ENCODE results near the gene NEDD4L. TPM values are rescaled to one million over a fixed set of nuclear protein-coding genes. Genes with fewer than 3 reads are reported as not detected.

The NEDD4L gene
- total and polyA plus RNA-seq, 10 of the 15 experiments (the other 5 are each of a cell fraction or from before 2014, with no cell fraction given): 7.4 to 24.0 (median 17.7) TPM

DNA sequence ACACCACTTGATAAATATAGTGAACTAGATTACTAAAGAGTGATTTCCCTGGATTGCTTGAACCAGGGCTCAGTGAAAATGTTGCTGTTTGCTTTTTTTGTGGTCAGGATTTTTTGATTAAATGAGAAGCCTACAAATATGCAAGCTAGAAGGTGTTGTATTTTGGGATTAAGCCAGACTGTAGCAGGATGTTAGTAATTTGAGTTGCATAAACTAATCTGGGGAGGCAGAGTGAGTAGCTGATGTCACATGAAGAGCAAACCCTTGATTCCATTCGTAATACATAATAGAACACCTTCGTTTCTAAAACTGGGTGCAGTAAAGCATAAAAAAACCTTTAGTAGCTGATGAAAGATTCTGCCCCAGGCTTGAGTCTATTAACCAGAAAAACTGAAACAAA, 32.0 kb downstream of the NEDD4L start (continued):
- no peak for TF ChIP-seq PKNOX1 (IDR thresholded peaks at IDR 0.05)

DNA sequence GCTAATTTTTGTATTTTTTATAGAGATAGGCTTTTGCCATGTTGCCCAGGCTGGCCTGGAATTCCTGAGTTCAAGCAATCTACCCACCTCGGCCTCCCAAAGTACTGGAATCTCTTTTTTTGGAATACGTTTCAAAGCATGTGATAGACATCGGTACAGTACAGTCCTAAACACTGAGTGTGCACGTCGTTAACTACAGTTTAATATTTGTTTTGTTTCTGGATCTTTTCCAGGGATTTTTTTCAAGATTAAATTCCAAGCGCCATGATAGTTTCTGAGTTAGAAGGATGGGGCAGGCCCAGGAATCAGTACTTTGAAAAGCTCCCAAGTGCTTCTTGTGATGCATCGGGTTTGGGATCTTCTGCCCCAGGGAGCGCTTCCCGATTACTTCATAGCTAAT, 33.3 kb downstream of the NEDD4L start:
- BruUV-seq (replicated peaks): no TSS peak
- POLR2A ChIA-PET: interaction anchor here (0.6 kb wide), 1 partner anchor 457 kb away, joined by 5 read pairs; no protein-coding TSS in a partner anchor
- Histone ChIP-seq H3K4me2 (ENCODE audit: control insufficient read depth, insufficient read depth) (no peak overlapping the region), H3K27ac (ENCODE audit: control insufficient read depth, insufficient read depth) (no peak overlapping the region), H4K20me1 (ENCODE audit: control insufficient read depth, insufficient read depth) (no peaks in the 10 kb centered on the region), H2AFZ (ENCODE audit: control insufficient read depth, low read depth, low read length) (no peak overlapping the region), H3K9me3 (replicated peaks; ENCODE audit: control insufficient read depth, insufficient read depth, low read length) (no peaks in the 10 kb centered on the region), H3K79me2 (ENCODE audit: control insufficient read depth, insufficient read depth, low read length) (no peaks in the 10 kb centered on the region), H3K27me3 (replicated peaks in 1 of 2; ENCODE audit: control insufficient read depth in 2 of 2, insufficient read depth in 2 of 2, low read length in 1 of 2) (no peaks in the 10 kb centered on the region), H3K36me3 (ENCODE audit: control insufficient read depth in 2 of 2, insufficient read depth in 2 of 2, low read length in 1 of 2) (no peaks in the 10 kb centered on the region), H3K4me3 (no peak overlapping the region), H3K9ac (ENCODE audit: control insufficient read depth, insufficient read depth, low read length) (no peak overlapping the region), H3K4me1 (ENCODE audit: control insufficient read depth, insufficient read depth, low read length) (no peaks in the 10 kb centered on the region)
- RAD21 ChIA-PET (ENCODE audit: unreplicated experiment): interaction anchor here (1.5 kb wide), 1 partner anchor 44 kb away, joined by 6 read pairs; no protein-coding TSS in a partner anchor
- DNase-seq (ENCODE audit: low read depth, low spot score): no peak
- no peak for FAIRE-seq
- CTCF ChIA-PET: interaction anchor here (0.6 to 1.4 kb wide), 3 partner anchors 12 to 497 kb away, joined by 3 to 4 read pairs (median 3); no protein-coding TSS in a partner anchor
- SMC1A ChIA-PET (ENCODE audit: uncharacterized antibody, unreplicated experiment): interaction anchor here (0.6 to 1.2 kb wide), 4 partner anchors 10 to 33 kb away, joined by 3 to 6 read pairs (median 3); no protein-coding TSS in a partner anchor
- in situ Hi-C loops (cut with MboI) (no loop called here), intact Hi-C loops (cut with micrococcal nuclease; ENCODE audit: unreplicated experiment) (no loop called here)
- ATAC-seq: no peak
- WGBS (ENCODE audit: insufficient coverage, insufficient replicate concordance, low lambda C conversion rate, missing lambda C conversion rate): 80% methylated on average over 9 of the region's 9 CpGs
- TF ChIP-seq FOXK2 (IDR thresholded peaks at IDR 0.05) (no peak), MAX (IDR thresholded peaks at IDR 0.05; ENCODE audit: low read depth, low read length) (no peak), HCFC1 (IDR thresholded peaks at IDR 0.05; ENCODE audit: low read length) (no peak), EGR1 (IDR thresholded peaks at IDR 0.05; ENCODE audit: borderline replicate concordance in 1 of 2, low read depth in 2 of 2, low read length in 2 of 2) (no peak), NBN (IDR thresholded peaks at IDR 0.05) (no peak), CREM (IDR thresholded peaks at IDR 0.05; ENCODE audit: low read depth) (no peak), SPI1 (IDR thresholded peaks at IDR 0.05; ENCODE audit: borderline replicate concordance, insufficient read depth, low read depth, low read length) (no peak), RELA (IDR thresholded peaks at IDR 0.05; ENCODE audit: borderline replicate concordance, partially characterized antibody) (no peak), KAT2A (conservative IDR thresholded peaks at IDR 0.05; ENCODE audit: control insufficient read depth, low read depth, low read length) (no peak), NFYA (IDR thresholded peaks at IDR 0.05; ENCODE audit: borderline replicate concordance, low read depth, low read length) (no peak), KDM1A (IDR thresholded peaks at IDR 0.05; ENCODE audit: borderline replicate concordance) (no peak), NKRF (conservative IDR thresholded peaks at IDR 0.05) (no peak), HDAC6 (IDR thresholded peaks at IDR 0.05; ENCODE audit: unreplicated experiment) (no peak)
- TF ChIP-seq, protein P1, sequence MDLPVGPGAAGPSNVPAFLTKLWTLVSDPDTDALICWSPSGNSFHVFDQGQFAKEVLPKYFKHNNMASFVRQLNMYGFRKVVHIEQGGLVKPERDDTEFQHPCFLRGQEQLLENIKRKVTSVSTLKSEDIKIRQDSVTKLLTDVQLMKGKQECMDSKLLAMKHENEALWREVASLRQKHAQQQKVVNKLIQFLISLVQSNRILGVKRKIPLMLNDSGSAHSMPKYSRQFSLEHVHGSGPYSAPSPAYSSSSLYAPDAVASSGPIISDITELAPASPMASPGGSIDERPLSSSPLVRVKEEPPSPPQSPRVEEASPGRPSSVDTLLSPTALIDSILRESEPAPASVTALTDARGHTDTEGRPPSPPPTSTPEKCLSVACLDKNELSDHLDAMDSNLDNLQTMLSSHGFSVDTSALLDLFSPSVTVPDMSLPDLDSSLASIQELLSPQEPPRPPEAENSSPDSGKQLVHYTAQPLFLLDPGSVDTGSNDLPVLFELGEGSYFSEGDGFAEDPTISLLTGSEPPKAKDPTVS (IDR thresholded peaks at IDR 0.05; ENCODE audit: low read depth, low read length): no peak
- TF ChIP-seq, protein P2, sequence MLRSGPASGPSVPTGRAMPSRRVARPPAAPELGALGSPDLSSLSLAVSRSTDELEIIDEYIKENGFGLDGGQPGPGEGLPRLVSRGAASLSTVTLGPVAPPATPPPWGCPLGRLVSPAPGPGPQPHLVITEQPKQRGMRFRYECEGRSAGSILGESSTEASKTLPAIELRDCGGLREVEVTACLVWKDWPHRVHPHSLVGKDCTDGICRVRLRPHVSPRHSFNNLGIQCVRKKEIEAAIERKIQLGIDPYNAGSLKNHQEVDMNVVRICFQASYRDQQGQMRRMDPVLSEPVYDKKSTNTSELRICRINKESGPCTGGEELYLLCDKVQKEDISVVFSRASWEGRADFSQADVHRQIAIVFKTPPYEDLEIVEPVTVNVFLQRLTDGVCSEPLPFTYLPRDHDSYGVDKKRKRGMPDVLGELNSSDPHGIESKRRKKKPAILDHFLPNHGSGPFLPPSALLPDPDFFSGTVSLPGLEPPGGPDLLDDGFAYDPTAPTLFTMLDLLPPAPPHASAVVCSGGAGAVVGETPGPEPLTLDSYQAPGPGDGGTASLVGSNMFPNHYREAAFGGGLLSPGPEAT (IDR thresholded peaks at IDR 0.05; ENCODE audit: low read depth): no peak
